Lower leg skin (tissue), 4 donors: ENCODE results near the gene UROD. TPM values are rescaled to one million over a fixed set of nuclear protein-coding genes. Genes with fewer than 3 reads are reported as not detected.
"Not testable (repeated sequence)": the region's sequence is repeated elsewhere in the genome, so short reads cannot be mapped to it uniquely, and the experiment has no call there.

Experiments used
- DNase-seq, 2 donors: peaks; one replicate each; pipeline ENCODE4 v3.0.0-alpha.2; 2019; ENCODE audit warnings: low spot score in 2 of 2
- H3K4me3 ChIP-seq: fragments of 200-600 bp; sonication (generic); 2 replicates; pipeline ENCODE4 v1.5.1; 2017; ENCODE audit warnings: mild to moderate bottlenecking, low read depth; ENCODE audit not compliant: poor library complexity, severe bottlenecking
- CTCF ChIP-seq, 3 donors: fragments of 450-650 bp; IDR thresholded peaks; one replicate each; pipeline ENCODE4 v1.5.1; 2016; ENCODE audit warnings: antibody characterized with exemption in 3 of 3, mild to moderate bottlenecking in 3 of 3, moderate library complexity in 2 of 3
- POLR2A ChIP-seq, 2 donors: fragments of 450-650 bp; IDR thresholded peaks; one replicate each; pipeline ENCODE4 v1.6.1; 2016 to 2017; ENCODE audit warnings: antibody characterized with exemption in 2 of 2, mild to moderate bottlenecking in 1 of 2, moderate library complexity in 1 of 2
- WGBS, 2 donors: methylation state at CpG; one replicate each; pipeline ENCODE4 v1.1.5; 2018; 5-methylcytosine and 5-hydroxymethylcytosine counted together
- intact Hi-C: fragments of 100-400 bp; cut with DNase I; formaldehyde crosslinking; loops from one replicate; pipeline ENCODE4 v1.15.0; 2023; ENCODE audit warnings: low total_unique reads
- total RNA-seq, 4 donors: library from RNA; depleted of rRNA; stranded (reverse); fragments of >200 nt; gene quantifications; one replicate each; pipeline ENCODE4 v1.1.0, GENCODE V29; 2016

The UROD gene
- total RNA-seq, 4 donors from 2014 or later: 26.6 to 59.0 (median 45.8) TPM

- TF ChIP-seq CTCF (IDR thresholded peaks at IDR 0.05) (no peak), POLR2A (IDR thresholded peaks at IDR 0.05) (no peak)
- intact Hi-C loops: no loop called here
- 79 to 80% methylated on average over 3 of the region's 3 CpGs for WGBS, 2 donors
- DNase-seq: no peak
- H3K4me3 ChIP-seq: no peak overlapping the region
Observed at GRCh38 chr1:44999232-44999631, 12.8 kb upstream of the UROD start.

- DNase-seq: peak in 1 of 2 donors; percentile 85
- intact Hi-C loops: loop anchor here (10.0 kb wide), 1 partner anchor 166 kb away; no protein-coding TSS in a partner anchor
Observed at GRCh38 chr1:45001011-45001481, 11.0 kb upstream of the UROD start.

GRCh38 chr1:45001576-45001975 lies 10.5 kb upstream of the UROD start:
- intact Hi-C loops: loop anchor here (10.0 kb wide), 1 partner anchor 167 kb away; no protein-coding TSS in a partner anchor

More at GRCh38 chr1:45001011-45001481, 11.0 kb upstream of the UROD start:
- WGBS, 2 donors: 44 to 64% methylated on average over 7 of the region's 7 CpGs
- TF ChIP-seq POLR2A (IDR thresholded peaks at IDR 0.05): no peak
- no peak for TF ChIP-seq CTCF (IDR thresholded peaks at IDR 0.05)
- H3K4me3 ChIP-seq: no peak overlapping the region

GRCh38 chr1:45002650-45003645 lies 9.1 kb upstream of the UROD start:
- WGBS, 2 donors: 82 to 88% methylated on average over 16 to 17 of the region's 17 CpGs
- no peak overlapping the region for H3K4me3 ChIP-seq
- peak in 1 of 2 donors; percentile 56 for DNase-seq
- TF ChIP-seq POLR2A (IDR thresholded peaks at IDR 0.05): no peak
- no peak for TF ChIP-seq CTCF (IDR thresholded peaks at IDR 0.05)
- intact Hi-C loops: loop anchor here (10.0 kb wide), 1 partner anchor 168 kb away; no protein-coding TSS in a partner anchor

More at GRCh38 chr1:45001576-45001975, 10.5 kb upstream of the UROD start:
- whole genome bisulfite sequencing, 2 donors: 76 to 78% methylated on average over 8 of the region's 8 CpGs
- H3K4me3 ChIP-seq: not testable (repeated sequence)
- DNase-seq: peak in 1 of 2 donors; percentile 80

- H3K4me3 ChIP-seq: no peak overlapping the region
- 85 to 89% methylated on average over 14 of the region's 14 CpGs for WGBS, 2 donors
- TF ChIP-seq POLR2A (IDR thresholded peaks at IDR 0.05) (no peak), CTCF (IDR thresholded peaks at IDR 0.05) (no peak)
- intact Hi-C loops: loop anchor here (10.0 kb wide), 1 partner anchor 169 kb away; no protein-coding TSS in a partner anchor
- no peak for DNase-seq
Observed at GRCh38 chr1:45003741-45004140, 8.3 kb upstream of the UROD start.
